Omental fat pad (tissue), 4 donors: ENCODE data around the gene HEXIM2. TPM values are rescaled to one million over a fixed set of nuclear protein-coding genes. Genes with fewer than 3 reads are reported as not detected.
A peak's percentile ranks its signal among the peaks of the same experiment; 100 is the strongest.

Experiments used
- ATAC-seq: fragments of 150-250 bp; one replicate; pipeline ENCODE4 v1.9.1; 2016; ENCODE audit warnings: mild to moderate bottlenecking, moderate library complexity; ENCODE audit not compliant: low FRiP score
- DNase-seq: peaks from one replicate; pipeline ENCODE4 v3.0.0-alpha.2; 2019; ENCODE audit warnings: low spot score
- CTCF ChIP-seq, 3 donors: fragments of 450-650 bp; IDR thresholded peaks; one replicate each; pipeline ENCODE4 v1.5.1; 2016 to 2017; ENCODE audit warnings: antibody characterized with exemption in 3 of 3, mild to moderate bottlenecking in 3 of 3, moderate library complexity in 2 of 3
- total RNA-seq, 4 donors: library from RNA; depleted of rRNA; stranded (reverse); fragments of >200 nt; gene quantifications; one replicate each; pipeline ENCODE4 v1.1.0, GENCODE V29; 2016

Gene HEXIM2
- total RNA-seq, 4 donors from 2014 or later = 1.4 to 9.3 (median 3.9) TPM

GRCh38 chr17:45162025-45162687 lies 481 bp downstream of the HEXIM2 start:
- ATAC-seq (no peak), DNase-seq (no peak)
- no peak for TF ChIP-seq CTCF (IDR thresholded peaks at IDR 0.05)

- ATAC-seq = no peak
- DNase-seq = no peak
- TF ChIP-seq CTCF (IDR thresholded peaks at IDR 0.05) = no peak
Observed at GRCh38 chr17:45164734-45165269, 3.1 kb downstream of the HEXIM2 start.

- DNase-seq = no peak
Observed at GRCh38 chr17:45168991-45169752, 7.5 kb downstream of the HEXIM2 start.

GRCh38 chr17:45170280-45170930 lies 8.7 kb downstream of the HEXIM2 start:
- ATAC-seq (peak; percentile 4), DNase-seq (no peak)
- no peak for TF ChIP-seq CTCF (IDR thresholded peaks at IDR 0.05)

More at GRCh38 chr17:45168991-45169752, 7.5 kb downstream of the HEXIM2 start:
- no peak for ATAC-seq
- no peak for TF ChIP-seq CTCF (IDR thresholded peaks at IDR 0.05)

GRCh38 chr17:45170931-45171337 lies 9.3 kb downstream of the HEXIM2 start:
- DNase-seq (no peak), ATAC-seq (peak; percentile 74)
- TF ChIP-seq CTCF (IDR thresholded peaks at IDR 0.05) = no peak

GRCh38 chr17:45171338-45172231 lies 9.9 kb downstream of the HEXIM2 start:
- ATAC-seq = no peak
- no peak for TF ChIP-seq CTCF (IDR thresholded peaks at IDR 0.05)
- no peak for DNase-seq
